Naive thymus-derived CD4-positive, alpha-beta T cell (primary cell): ENCODE measurements around the gene ATP8B4. TPM values are rescaled to one million over a fixed set of nuclear protein-coding genes. Genes with fewer than 3 reads are reported as not detected.
"Not testable (repeated sequence)": the region's sequence is repeated elsewhere in the genome, so short reads cannot be mapped to it uniquely, and the experiment has no call there.

Source experiments
- ATAC-seq: fragments of 150-1000 bp; cut with Tn5 transposase; 2 replicates; pipeline ENCODE4 v1.10.0; 2021; ENCODE audit warnings: mild to moderate bottlenecking, moderate library complexity
- CTCF ChIA-PET: fragments of 350-600 bp; sonication (Branson Sonifier 250); formaldehyde crosslinking; loops from one replicate; lab custom pipeline; 2021; ENCODE audit warnings: antibody characterized with exemption; lab: Charles Lee
- POLR2A ChIA-PET: fragments of 350-600 bp; sonication (Branson Sonifier 250); formaldehyde crosslinking; loops from one replicate; lab custom pipeline; 2021; ENCODE audit warnings: antibody characterized with exemption, inconsistent platforms; lab: Charles Lee
- DNase-seq, 9 donors: peaks; one replicate each; pipeline versions ENCODE4 v3.0.0 to v3.0.0-alpha.2; 2020 to 2022; ENCODE audit warnings: mixed read lengths in 1 of 9
- H3K27ac ChIP-seq: one replicate; pipeline ENCODE4 v1.7.0; 2013; ENCODE audit warnings: mild to moderate bottlenecking, low read depth, low read length, moderate library complexity
- H3K27me3 ChIP-seq, 2 donors: one replicate each; pipeline ENCODE4 v1.7.0; 2013; ENCODE audit warnings: low read length in 2 of 2, mild to moderate bottlenecking in 2 of 2, moderate library complexity in 2 of 2; ENCODE audit not compliant: control insufficient read depth in 2 of 2, insufficient read depth in 2 of 2
- H3K36me3 ChIP-seq, 3 experiments: 1 replicate in 2 of 3; 2 replicates in 1 of 3; pipeline ENCODE4 v1.7.0; 2013; ENCODE audit warnings: low read length in 3 of 3, mild to moderate bottlenecking in 3 of 3, moderate library complexity in 1 of 3; ENCODE audit not compliant: insufficient read depth in 3 of 3, control insufficient read depth in 2 of 3
- H3K4me1 ChIP-seq, 2 donors: one replicate each; pipeline ENCODE4 v1.7.0; 2013; ENCODE audit warnings: low read length in 2 of 2, mild to moderate bottlenecking in 2 of 2, moderate library complexity in 1 of 2; ENCODE audit not compliant: control insufficient read depth in 2 of 2, insufficient read depth in 2 of 2
- H3K4me3 ChIP-seq: 2 replicates; pipeline ENCODE4 v1.7.0; 2013; ENCODE audit warnings: mild to moderate bottlenecking, low read length
- H3K9me3 ChIP-seq, 3 experiments: 1 replicate in 2 of 3; 2 replicates in 1 of 3; pipeline ENCODE4 v1.7.0; 2013; ENCODE audit warnings: low read length in 3 of 3; ENCODE audit not compliant: control insufficient read depth in 2 of 3
- H3K27ac Mint-ChIP-seq, 9 donors: one replicate each; pipeline ENCODE4 v1.8.0; 2020 to 2022; ENCODE audit warnings: mixed read lengths in 9 of 9, mild to moderate bottlenecking in 8 of 9, moderate library complexity in 5 of 9, inconsistent platforms in 2 of 9
- H3K27me3 Mint-ChIP-seq, 5 donors: one replicate each; pipeline ENCODE4 v1.8.0; 2021 to 2022; ENCODE audit warnings: mixed read lengths in 5 of 5, mild to moderate bottlenecking in 1 of 5
- H3K36me3 Mint-ChIP-seq, 5 donors: one replicate each; pipeline ENCODE4 v1.8.0; 2020 to 2022; ENCODE audit warnings: mixed read lengths in 5 of 5, mild to moderate bottlenecking in 3 of 5, inconsistent platforms in 1 of 5
- H3K4me1 Mint-ChIP-seq, 7 donors: one replicate each; pipeline ENCODE4 v1.8.0; 2020 to 2022; ENCODE audit warnings: mixed read lengths in 7 of 7, mild to moderate bottlenecking in 3 of 7, inconsistent platforms in 1 of 7
- H3K4me3 Mint-ChIP-seq, 10 donors: one replicate each; pipeline ENCODE4 v1.8.0; 2020 to 2022; ENCODE audit warnings: mild to moderate bottlenecking in 10 of 10, mixed read lengths in 10 of 10, moderate library complexity in 6 of 10, inconsistent platforms in 2 of 10
- H3K9me3 Mint-ChIP-seq, 11 donors: one replicate each; pipeline ENCODE4 v1.8.0; 2020 to 2022; ENCODE audit warnings: mixed read lengths in 11 of 11, mild to moderate bottlenecking in 4 of 11, inconsistent platforms in 1 of 11, moderate library complexity in 1 of 11
- intact Hi-C, 2 donors: fragments of 100-400 bp; cut with micrococcal nuclease; formaldehyde crosslinking; loops; one replicate each; pipeline ENCODE4 v1.15.1; 2023
- polyA plus RNA-seq, 2 donors: library from polyadenylated mRNA; unstranded; fragments of 300-500 nt; fragmentation: Illumina TruSeq; gene quantifications; one replicate each; pipeline ENCODE4 v1.2.3, GENCODE V29; 2021
- total RNA-seq, 6 experiments: library from RNA in 5 of 6; stranded (reverse) in 5 of 6; gene quantifications; 1 replicate in 5 of 6; 2 replicates in 1 of 6; pipeline ENCODE4 v1.2.3 and lab custom pipeline; 2021 to 2026

ATP8B4 gene
- total and polyA plus RNA-seq, 7 experiments from 2014 or later, result 0.92 to 24.3 (median 5.0) TPM; not detected in 2

DNA sequence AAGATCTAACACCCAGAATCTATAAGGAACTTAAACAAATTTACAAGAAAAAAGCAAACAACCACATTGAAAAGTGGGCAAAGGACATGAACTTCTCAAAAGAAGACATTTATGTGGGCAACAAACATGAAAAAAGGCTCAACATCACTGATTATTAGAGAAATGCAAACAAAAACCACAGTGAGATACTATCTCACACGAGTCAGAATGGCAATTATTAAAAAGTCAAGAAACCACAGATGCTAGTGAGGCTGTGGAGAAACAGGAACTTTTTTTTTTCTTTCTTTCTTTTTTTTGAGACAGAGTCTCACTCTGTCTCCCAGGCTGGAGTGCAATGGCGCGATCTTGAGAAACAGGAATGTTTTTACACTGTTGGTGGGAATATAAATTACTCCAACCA is 29.6 kb downstream of the ATP8B4 start:
- H3K36me3 ChIP-seq, H3K9me3 ChIP-seq, H3K4me3 ChIP-seq, H3K9me3 Mint-ChIP-seq, ATAC-seq, DNase-seq, H3K27me3 ChIP-seq, POLR2A ChIA-PET, H3K27ac ChIP-seq, H3K4me3 Mint-ChIP-seq, CTCF ChIA-PET, H3K4me1 ChIP-seq: not testable (repeated sequence)
- peak overlapping the region in 1 of 9 donors; percentile 4 for H3K27ac Mint-ChIP-seq
- H3K36me3 Mint-ChIP-seq, result peaks cover 0 to 30% (median 0%) of the 10 kb centered on the region in 5 donors
- H3K4me1 Mint-ChIP-seq, result peaks cover 0 to 11% (median 0%) of the 10 kb centered on the region in 7 donors
- H3K27me3 Mint-ChIP-seq, result peaks cover 0 to 12% (median 5%) of the 10 kb centered on the region in 5 donors
- intact Hi-C loops, result loop anchor here in 1 of 2 donors (5.0 kb wide), 1 partner anchor 48 kb away; no protein-coding TSS in a partner anchor

GRCh38 chr15:50084932-50085331 is 34.1 kb downstream of the ATP8B4 start:
- H3K36me3 Mint-ChIP-seq, result peaks cover 0 to 16% (median 0%) of the 10 kb centered on the region in 5 donors
- H3K27ac Mint-ChIP-seq, result no peak overlapping the region
- ATAC-seq, result no peak
- peaks cover 0 to 26% (median 0%) of the 10 kb centered on the region in 7 donors for H3K4me1 Mint-ChIP-seq
- peaks cover 0 to 6% (median 2%) of the 10 kb centered on the region in 11 donors for H3K9me3 Mint-ChIP-seq
- no peaks in the 10 kb centered on the region for H3K27me3 ChIP-seq
- no peak for DNase-seq
- H3K36me3 ChIP-seq, result no peaks in the 10 kb centered on the region
- H3K9me3 ChIP-seq, result no peaks in the 10 kb centered on the region
- ChIA-PET CTCF (no interaction called here), POLR2A (no interaction called here)
- intact Hi-C loops, result loop anchor here in 1 of 2 donors (5.0 kb wide), 1 partner anchor 52 kb away; no protein-coding TSS in a partner anchor
- peaks cover 0 to 10% (median 3%) of the 10 kb centered on the region in 5 donors for H3K27me3 Mint-ChIP-seq
- H3K4me3 Mint-ChIP-seq, result no peak overlapping the region
- no peak overlapping the region for H3K4me3 ChIP-seq
- no peak overlapping the region for H3K27ac ChIP-seq
- no peaks in the 10 kb centered on the region for H3K4me1 ChIP-seq

- no peaks in the 10 kb centered on the region for H3K27me3 ChIP-seq
- Mint-ChIP-seq H3K36me3 (peaks cover 0 to 7% (median 0%) of the 10 kb centered on the region in 5 donors), H3K9me3 (peaks cover 0 to 3% (median 0%) of the 10 kb centered on the region in 11 donors), H3K27me3 (peaks cover 0 to 5% (median 0%) of the 10 kb centered on the region in 5 donors), H3K27ac (no peak overlapping the region), H3K4me1 (peaks cover 0 to 20% (median 0%) of the 10 kb centered on the region in 7 donors), H3K4me3 (no peak overlapping the region)
- no peak for ATAC-seq
- no peak overlapping the region for H3K27ac ChIP-seq
- no peak for DNase-seq
- no peaks in the 10 kb centered on the region for H3K9me3 ChIP-seq
- no peak overlapping the region for H3K4me3 ChIP-seq
- CTCF ChIA-PET, result no interaction called here
- POLR2A ChIA-PET, result no interaction called here
- no peaks in the 10 kb centered on the region for H3K4me1 ChIP-seq
- intact Hi-C loops, result no loop called here
- H3K36me3 ChIP-seq, result no peaks in the 10 kb centered on the region
These were observed 35.5 kb downstream of the ATP8B4 start for GRCh38 chr15:50083424-50084025.

DNA sequence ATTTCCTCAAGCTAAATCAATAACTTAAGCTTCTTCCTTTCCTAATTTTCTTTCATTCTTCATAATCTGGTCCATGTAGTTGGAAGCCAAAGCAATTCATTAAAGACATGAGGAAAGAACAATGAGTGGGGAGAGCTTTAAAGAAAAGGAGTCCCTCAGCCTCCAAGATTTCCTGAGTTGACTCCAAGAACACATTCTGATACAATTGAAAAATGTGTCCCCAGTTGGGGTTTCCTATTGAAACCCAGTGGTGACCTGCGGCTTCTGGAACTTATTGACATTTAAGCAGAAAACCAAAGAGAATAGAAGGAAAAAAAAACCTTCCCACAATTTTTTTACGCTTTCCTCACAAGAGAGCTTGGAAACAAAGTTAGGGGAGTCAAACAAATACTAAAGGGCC is 37.0 kb downstream of the ATP8B4 start:
- ATAC-seq (no peak), DNase-seq (no peak)
- Histone ChIP-seq H3K9me3 (no peaks in the 10 kb centered on the region), H3K4me3 (no peak overlapping the region), H3K36me3 (no peaks in the 10 kb centered on the region), H3K4me1 (no peaks in the 10 kb centered on the region), H3K27ac (no peak overlapping the region), H3K27me3 (no peaks in the 10 kb centered on the region)
- Mint-ChIP-seq H3K9me3 (no peaks in the 10 kb centered on the region), H3K27ac (no peak overlapping the region), H3K4me3 (no peak overlapping the region), H3K4me1 (peaks cover 0 to 32% (median 0%) of the 10 kb centered on the region in 7 donors), H3K27me3 (peaks cover 0 to 1% (median 0%) of the 10 kb centered on the region in 5 donors), H3K36me3 (peaks cover 0 to 4% (median 0%) of the 10 kb centered on the region in 5 donors)
- ChIA-PET POLR2A (no interaction called here), CTCF (no interaction called here)
- intact Hi-C loops, result no loop called here

DNA sequence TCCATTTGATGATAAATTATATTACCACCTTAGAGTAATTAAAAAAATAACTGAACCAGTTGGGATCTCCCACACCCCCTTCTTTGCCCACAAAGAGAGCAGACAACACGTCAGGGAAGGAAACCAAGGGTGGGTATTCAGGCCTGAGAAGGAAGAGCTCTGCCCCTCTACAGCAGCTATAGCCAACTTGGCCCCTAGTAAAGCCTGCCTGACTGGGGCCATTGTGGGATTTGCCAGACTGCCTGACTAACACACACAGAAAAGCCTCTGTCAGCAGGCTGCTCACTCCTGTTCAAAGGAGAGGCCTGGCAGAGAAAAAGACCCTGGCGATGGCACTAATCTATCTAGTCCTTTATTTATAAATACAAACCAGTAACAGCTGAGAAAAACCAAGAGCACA is 41.4 kb downstream of the ATP8B4 start:
- Mint-ChIP-seq H3K4me1 (peaks cover 0 to 15% (median 0%) of the 10 kb centered on the region in 7 donors), H3K4me3 (no peak overlapping the region), H3K27me3 (peaks cover 0 to 7% (median 0%) of the 10 kb centered on the region in 5 donors), H3K9me3 (peaks cover 0 to 4% (median 0%) of the 10 kb centered on the region in 11 donors), H3K27ac (no peak overlapping the region), H3K36me3 (peaks cover 0 to 19% (median 0%) of the 10 kb centered on the region in 5 donors)
- CTCF ChIA-PET, result no interaction called here
- no peaks in the 10 kb centered on the region for H3K27me3 ChIP-seq
- H3K4me1 ChIP-seq, result no peaks in the 10 kb centered on the region
- DNase-seq (no peak), ATAC-seq (no peak)
- H3K27ac ChIP-seq, result no peak overlapping the region
- no peak overlapping the region for H3K4me3 ChIP-seq
- POLR2A ChIA-PET, result no interaction called here
- H3K36me3 ChIP-seq, result no peaks in the 10 kb centered on the region
- intact Hi-C loops, result no loop called here
- no peaks in the 10 kb centered on the region for H3K9me3 ChIP-seq

DNA sequence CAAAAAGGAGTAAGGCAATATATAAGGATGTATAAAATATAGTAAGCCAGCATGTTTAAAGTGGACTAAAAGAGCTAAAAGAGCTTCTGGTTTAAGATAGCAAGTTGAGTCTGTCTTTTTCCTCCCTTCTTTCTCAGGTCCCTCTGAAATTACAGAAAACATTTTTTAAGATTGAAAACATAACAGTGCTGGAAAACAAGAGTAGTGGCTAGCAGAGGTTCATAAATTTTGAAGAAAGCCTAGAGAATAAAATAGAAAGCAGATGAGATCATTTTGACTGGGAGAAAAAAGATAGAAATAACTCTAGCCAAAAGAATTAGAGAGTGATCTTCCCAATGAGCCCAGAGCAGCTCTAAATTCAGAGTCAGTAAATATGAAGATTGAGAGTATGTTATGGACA is 41.9 kb downstream of the ATP8B4 start:
- DNase-seq, result no peak
- ChIA-PET CTCF (no interaction called here), POLR2A (no interaction called here)
- H3K9me3 Mint-ChIP-seq, result peaks cover 0 to 4% (median 0%) of the 10 kb centered on the region in 11 donors
- H3K4me1 Mint-ChIP-seq, result peaks cover 0 to 15% (median 0%) of the 10 kb centered on the region in 7 donors
- Histone ChIP-seq H3K4me1 (no peaks in the 10 kb centered on the region), H3K27me3 (no peaks in the 10 kb centered on the region), H3K27ac (no peak overlapping the region), H3K36me3 (no peaks in the 10 kb centered on the region), H3K9me3 (no peaks in the 10 kb centered on the region), H3K4me3 (no peak overlapping the region)
- H3K27me3 Mint-ChIP-seq, result peaks cover 0 to 9% (median 0%) of the 10 kb centered on the region in 5 donors
- H3K27ac Mint-ChIP-seq, result no peak overlapping the region
- intact Hi-C loops, result no loop called here
- no peak for ATAC-seq
- no peak overlapping the region for H3K4me3 Mint-ChIP-seq
- peaks cover 0 to 21% (median 0%) of the 10 kb centered on the region in 5 donors for H3K36me3 Mint-ChIP-seq

- H3K4me3 Mint-ChIP-seq, result no peak overlapping the region
- Histone ChIP-seq H3K4me1 (no peaks in the 10 kb centered on the region), H3K4me3 (no peak overlapping the region), H3K27me3 (no peaks in the 10 kb centered on the region), H3K9me3 (no peaks in the 10 kb centered on the region), H3K36me3 (no peaks in the 10 kb centered on the region), H3K27ac (no peak overlapping the region)
- H3K9me3 Mint-ChIP-seq, result peaks cover 0 to 4% (median 0%) of the 10 kb centered on the region in 11 donors
- ChIA-PET CTCF (no interaction called here), POLR2A (no interaction called here)
- intact Hi-C loops, result no loop called here
- no peak for DNase-seq
- peaks cover 0 to 13% (median 0%) of the 10 kb centered on the region in 5 donors for H3K27me3 Mint-ChIP-seq
- peaks cover 0 to 24% (median 0%) of the 10 kb centered on the region in 5 donors for H3K36me3 Mint-ChIP-seq
- H3K4me1 Mint-ChIP-seq, result peaks cover 0 to 11% (median 0%) of the 10 kb centered on the region in 7 donors
- no peak for ATAC-seq
- no peak overlapping the region for H3K27ac Mint-ChIP-seq
These were observed 43.7 kb downstream of the ATP8B4 start for GRCh38 chr15:50075319-50075718.
